Bronchial epithelial cell (primary cell): ENCODE measurements around the gene PTPN12. TPM values are rescaled to one million over a fixed set of nuclear protein-coding genes. Genes with fewer than 3 reads are reported as not detected.
A peak's percentile ranks its signal among the peaks of the same experiment; 100 is the strongest.

Experiments
- DNase-seq: peaks from one replicate; pipeline ENCODE4 v3.0.0-alpha.2; 2010; ENCODE audit warnings: low read depth
- FAIRE-seq: peaks from 2 replicates; lab custom pipeline; 2011; peaks lifted over from hg19 to GRCh38; lab: Jason Lieb, UNC
- H3K27me3 ChIP-seq: 2 replicates; pipeline ENCODE4 v1.5.1; 2011; ENCODE audit warnings: low read length; ENCODE audit not compliant: control insufficient read depth, insufficient read depth
- H3K36me3 ChIP-seq: 2 replicates; pipeline ENCODE4 v1.5.1; 2011; ENCODE audit warnings: low read length; ENCODE audit not compliant: control insufficient read depth, insufficient read depth
- H3K4me3 ChIP-seq: 2 replicates; pipeline ENCODE4 v1.5.1; 2011; ENCODE audit warnings: mild to moderate bottlenecking, low read depth, low read length, control low read depth
- CTCF ChIP-seq: IDR thresholded peaks from 2 replicates; pipeline ENCODE4 v1.5.1; 2011; ENCODE audit warnings: mild to moderate bottlenecking, moderate library complexity, low read length, control low read depth, inconsistent platforms; ENCODE audit not compliant: insufficient read depth, severe bottlenecking
- total RNA-seq: library from RNA; depleted of rRNA; stranded (reverse); fragments of >200 nt; gene quantifications from 2 replicates; pipeline ENCODE4 v1.2.1, GENCODE V29; 2014

The PTPN12 gene
- total RNA-seq, 1 donor from 2014 or later, result 25.0 TPM

GRCh38 chr7:77575187-77575586 lies 38.1 kb downstream of the PTPN12 start:
- no peak for FAIRE-seq

GRCh38 chr7:77576856-77577255 lies 39.8 kb downstream of the PTPN12 start:
- H3K36me3 ChIP-seq, result peaks cover 7% of the 10 kb centered on the region
- H3K4me3 ChIP-seq, result no peak overlapping the region
- no peak for FAIRE-seq
- no peak for DNase-seq
- no peak for TF ChIP-seq CTCF
- H3K27me3 ChIP-seq, result no peaks in the 10 kb centered on the region

More at GRCh38 chr7:77575187-77575586, 38.1 kb downstream of the PTPN12 start:
- H3K27me3 ChIP-seq, result no peaks in the 10 kb centered on the region
- no peak for TF ChIP-seq CTCF
- peaks cover 10% of the 10 kb centered on the region for H3K36me3 ChIP-seq
- no peak for DNase-seq
- H3K4me3 ChIP-seq, result no peak overlapping the region

DNA sequence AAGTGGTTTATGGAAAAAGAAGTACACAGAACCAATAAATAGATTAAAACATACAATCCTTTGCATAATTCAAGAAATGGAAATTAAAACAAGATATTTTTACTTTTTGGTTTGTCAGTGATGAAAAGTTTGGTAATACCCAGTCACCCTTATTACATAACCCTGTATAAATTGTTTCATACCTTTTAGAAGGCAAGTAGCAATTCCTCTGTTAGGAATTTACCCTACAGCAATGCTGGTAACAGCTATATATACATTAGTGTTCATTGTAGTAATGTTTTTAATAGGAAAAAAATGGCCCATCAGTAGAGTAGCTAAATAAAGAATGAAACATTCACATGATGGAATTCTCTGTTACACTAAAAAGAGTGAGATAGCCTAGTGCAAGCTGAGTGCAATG lies 42.7 kb downstream of the PTPN12 start:
- no peaks in the 10 kb centered on the region for H3K27me3 ChIP-seq
- H3K36me3 ChIP-seq, result peaks cover 3% of the 10 kb centered on the region
- no peak for TF ChIP-seq CTCF
- no peak for FAIRE-seq
- DNase-seq, result peak; percentile 12
- H3K4me3 ChIP-seq, result no peak overlapping the region

- TF ChIP-seq CTCF, result no peak
- FAIRE-seq (no peak), DNase-seq (no peak)
- no peaks in the 10 kb centered on the region for H3K27me3 ChIP-seq
- no peak overlapping the region for H3K4me3 ChIP-seq
- peaks cover 3% of the 10 kb centered on the region for H3K36me3 ChIP-seq
Measured at GRCh38 chr7:77580762-77581350, 43.8 kb downstream of the PTPN12 start.

GRCh38 chr7:77587272-77587671 lies 50.2 kb downstream of the PTPN12 start:
- no peak for FAIRE-seq
- Histone ChIP-seq H3K4me3 (no peak overlapping the region), H3K27me3 (no peaks in the 10 kb centered on the region), H3K36me3 (peaks cover 6% of the 10 kb centered on the region)
- TF ChIP-seq CTCF, result no peak
- no peak for DNase-seq

- no peak overlapping the region for H3K4me3 ChIP-seq
- H3K36me3 ChIP-seq, result peaks cover 11% of the 10 kb centered on the region
- FAIRE-seq, result no peak
- no peaks in the 10 kb centered on the region for H3K27me3 ChIP-seq
- no peak for TF ChIP-seq CTCF
- no peak for DNase-seq
Measured at GRCh38 chr7:77600952-77601351, 63.9 kb downstream of the PTPN12 start.
